Measurements from ENCODE around the gene RNASEH1.

DNA sequence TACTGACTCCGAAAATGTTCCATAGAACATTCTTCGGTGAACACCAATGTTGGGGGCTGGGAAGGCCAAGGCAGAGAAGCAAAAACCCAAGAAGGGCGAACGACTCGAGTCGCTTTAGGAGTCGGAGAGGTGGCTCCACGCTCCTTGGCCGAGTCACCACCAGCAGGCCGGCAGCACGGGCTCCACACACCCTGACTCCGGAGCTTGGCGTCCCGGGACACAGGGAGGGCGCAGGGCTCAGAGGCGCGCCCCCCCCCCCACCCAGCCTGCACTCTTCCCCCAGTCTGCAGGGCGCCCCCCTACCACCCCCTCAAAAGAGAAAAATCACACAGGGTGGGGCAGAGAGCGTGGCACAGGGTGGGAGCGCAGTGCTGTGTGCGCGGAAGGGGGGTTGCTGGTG is 31.3 kb downstream of the RNASEH1 start:
- TF ChIP-seq, protein P1, sequence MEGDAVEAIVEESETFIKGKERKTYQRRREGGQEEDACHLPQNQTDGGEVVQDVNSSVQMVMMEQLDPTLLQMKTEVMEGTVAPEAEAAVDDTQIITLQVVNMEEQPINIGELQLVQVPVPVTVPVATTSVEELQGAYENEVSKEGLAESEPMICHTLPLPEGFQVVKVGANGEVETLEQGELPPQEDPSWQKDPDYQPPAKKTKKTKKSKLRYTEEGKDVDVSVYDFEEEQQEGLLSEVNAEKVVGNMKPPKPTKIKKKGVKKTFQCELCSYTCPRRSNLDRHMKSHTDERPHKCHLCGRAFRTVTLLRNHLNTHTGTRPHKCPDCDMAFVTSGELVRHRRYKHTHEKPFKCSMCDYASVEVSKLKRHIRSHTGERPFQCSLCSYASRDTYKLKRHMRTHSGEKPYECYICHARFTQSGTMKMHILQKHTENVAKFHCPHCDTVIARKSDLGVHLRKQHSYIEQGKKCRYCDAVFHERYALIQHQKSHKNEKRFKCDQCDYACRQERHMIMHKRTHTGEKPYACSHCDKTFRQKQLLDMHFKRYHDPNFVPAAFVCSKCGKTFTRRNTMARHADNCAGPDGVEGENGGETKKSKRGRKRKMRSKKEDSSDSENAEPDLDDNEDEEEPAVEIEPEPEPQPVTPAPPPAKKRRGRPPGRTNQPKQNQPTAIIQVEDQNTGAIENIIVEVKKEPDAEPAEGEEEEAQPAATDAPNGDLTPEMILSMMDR (IDR thresholded peaks at IDR 0.05): no peak
- TF ChIP-seq EP300 (IDR thresholded peaks at IDR 0.05): no peak
